Sciatic nerve (tissue), 2 donors: Measurements from ENCODE around the gene SIRT7. TPM values are rescaled to one million over a fixed set of nuclear protein-coding genes. Genes with fewer than 3 reads are reported as not detected.
A peak's percentile ranks its signal among the peaks of the same experiment; 100 is the strongest.

Source experiments
- ATAC-seq: fragments of 200-7000 bp; cut with Tn5 transposase; one replicate; pipeline ENCODE4 v1.9.1; 2020; ENCODE audit warnings: mild to moderate bottlenecking, moderate library complexity
- DNase-seq: peaks from one replicate; pipeline ENCODE4 v3.0.0-alpha.2; 2020; ENCODE audit warnings: low spot score
- intact Hi-C: fragments of 100-400 bp; cut with DNase I; formaldehyde crosslinking; loops from one replicate; pipeline ENCODE4 v1.14.2; 2022
- total RNA-seq: library from RNA; stranded (reverse); fragmentation: NEBNext Ultra II Directional; extraction: Animal tissue kit (Norgen Biotek cat#: 25700); gene quantifications from one replicate; pipeline ENCODE4 v1.2.1, GENCODE V29; 2021
- donor health status: DM: no; HTN: no; CAD: no.
- donor health status: DM: no; HTN: no; CAD: no.

Gene SIRT7
- total RNA-seq, 1 donor from 2014 or later, result 17.7 TPM

DNA sequence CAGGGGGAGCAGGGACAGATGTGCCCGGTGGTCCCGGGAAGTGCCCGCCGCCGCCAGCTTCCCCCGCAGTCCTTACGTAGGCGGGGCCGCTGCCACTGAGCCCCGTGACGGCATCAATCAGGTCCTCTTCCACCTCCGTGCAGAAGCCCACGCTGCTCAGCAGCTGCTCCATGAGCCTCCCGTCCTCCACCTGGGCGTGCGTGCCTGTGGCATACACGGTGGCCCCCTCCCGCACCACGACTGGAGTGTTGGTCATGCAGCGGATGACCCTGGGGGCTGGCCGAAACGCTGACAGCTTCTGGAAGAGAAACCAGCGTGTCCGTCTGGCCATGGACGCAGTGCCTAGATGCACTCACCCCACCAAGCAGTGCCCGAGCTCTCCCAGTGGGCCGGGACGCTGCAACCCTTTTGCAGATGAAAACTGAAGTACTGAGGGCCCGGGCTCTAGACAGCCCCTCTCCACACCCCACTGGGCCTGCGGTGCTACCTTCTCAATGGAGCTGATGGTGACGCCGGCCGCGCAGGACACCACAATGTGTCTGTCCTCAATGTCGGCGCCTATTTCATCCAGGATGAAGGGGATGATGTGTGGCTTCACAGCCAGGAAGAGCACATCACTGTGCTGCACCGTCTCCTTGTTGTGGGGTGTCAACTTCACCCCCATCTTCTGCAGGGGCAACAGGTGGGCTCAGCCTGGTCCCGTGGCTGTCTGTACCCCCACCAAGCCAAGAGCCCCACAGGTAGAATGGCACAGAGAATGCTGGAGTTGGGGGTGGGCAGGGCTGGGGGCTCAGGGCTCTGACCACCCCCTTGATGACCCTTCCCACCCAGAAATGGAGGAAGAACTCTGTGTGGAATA is 17.1 kb upstream of the SIRT7 start:
- DNase-seq, result no peak
- ATAC-seq, result no peak
- intact Hi-C loops, result no loop called here

DNA sequence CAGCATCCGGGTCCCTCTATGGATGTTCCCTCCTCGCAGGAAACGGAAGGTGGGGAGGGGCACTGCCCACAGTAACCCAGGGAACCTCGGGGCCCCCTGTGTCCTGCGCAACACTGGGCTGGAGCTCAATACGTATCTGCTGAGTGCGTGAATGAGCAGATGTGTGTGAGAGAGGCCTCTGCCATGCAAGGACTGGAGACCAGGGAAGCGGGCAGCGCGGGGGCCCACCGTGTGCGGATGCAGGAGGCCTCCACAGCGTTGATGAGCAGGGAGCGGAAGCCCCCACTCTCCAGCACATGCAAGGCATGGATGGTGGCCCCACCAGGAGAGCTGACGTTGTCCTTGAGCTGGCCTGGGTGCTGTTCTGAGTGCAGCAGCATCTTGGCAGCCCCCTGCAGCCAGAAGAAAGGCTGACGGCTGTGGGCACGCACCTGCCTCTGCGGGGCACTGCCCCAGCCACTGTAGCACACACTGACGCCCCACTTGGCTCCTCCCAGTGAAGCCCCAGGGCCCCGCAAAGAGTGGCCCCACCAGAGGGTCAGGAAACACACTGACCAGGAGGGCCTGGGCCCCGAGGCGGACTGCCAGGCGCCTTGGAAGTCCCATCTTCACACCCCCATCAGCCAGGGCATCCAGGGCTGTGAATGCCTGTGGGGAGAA is 16.3 kb upstream of the SIRT7 start:
- DNase-seq (no peak), ATAC-seq (no peak)
- intact Hi-C loops, result no loop called here

DNA sequence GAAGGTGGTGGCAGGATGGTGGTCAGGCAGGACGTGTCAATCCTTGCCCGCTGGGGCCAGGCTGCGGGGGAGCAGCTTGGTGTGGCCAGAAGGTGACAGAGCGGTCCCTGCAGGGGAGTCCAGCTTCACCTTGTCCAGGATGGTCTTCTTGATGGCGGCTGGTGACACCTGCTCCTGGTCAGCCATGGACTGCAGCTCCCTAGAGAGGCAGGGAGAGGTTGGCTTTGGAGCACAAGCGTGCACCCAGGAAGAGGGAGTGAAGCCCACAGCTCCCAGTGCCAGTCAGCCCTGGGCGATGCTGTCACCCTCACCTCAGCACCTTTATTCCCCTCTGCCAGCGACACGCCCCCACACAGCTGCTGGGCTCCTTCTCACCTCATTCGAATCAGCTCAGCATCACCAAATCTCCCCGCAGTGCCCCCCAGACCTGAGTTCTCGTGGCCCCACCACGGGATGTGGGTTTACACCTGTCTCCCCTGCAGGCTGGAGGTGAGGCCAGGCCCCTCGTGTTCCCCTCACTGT is 15.3 kb upstream of the SIRT7 start:
- intact Hi-C loops, result no loop called here

DNA sequence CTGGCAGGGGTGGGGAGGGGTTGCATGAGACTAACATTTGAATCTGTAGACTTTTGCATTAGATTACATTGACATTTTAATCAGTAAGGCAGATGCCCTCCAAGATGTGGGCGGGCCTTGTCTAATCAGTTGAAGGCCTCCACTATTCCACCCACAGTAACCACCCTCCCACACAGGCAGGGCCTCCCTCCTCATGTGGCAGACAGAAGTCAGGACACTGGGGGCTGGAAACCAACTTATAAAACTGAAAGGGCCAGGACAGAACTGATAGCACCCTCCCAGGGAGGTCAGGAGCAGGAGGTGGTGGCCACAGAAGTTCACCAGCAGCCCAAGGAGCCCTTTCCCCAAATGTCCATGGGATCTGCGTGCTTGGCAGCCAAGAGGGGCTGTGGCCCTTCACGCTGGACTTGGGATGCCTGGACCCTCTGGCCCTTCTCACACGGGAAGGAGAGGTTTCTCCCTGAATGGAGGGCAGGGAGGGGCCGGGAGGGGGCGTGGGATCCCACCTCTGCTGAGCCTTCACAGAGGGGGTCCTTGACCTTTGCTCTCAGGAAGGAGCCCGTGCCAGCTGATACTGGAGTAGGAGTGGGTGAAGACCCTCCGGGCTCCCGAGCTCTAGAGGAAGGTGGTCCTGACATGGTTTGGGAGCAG is 14.5 kb upstream of the SIRT7 start:
- intact Hi-C loops, result no loop called here
- DNase-seq (no peak), ATAC-seq (no peak)

More for the DNA sequence above, 15.3 kb upstream of the SIRT7 start:
- ATAC-seq (no peak), DNase-seq (no peak)

DNA sequence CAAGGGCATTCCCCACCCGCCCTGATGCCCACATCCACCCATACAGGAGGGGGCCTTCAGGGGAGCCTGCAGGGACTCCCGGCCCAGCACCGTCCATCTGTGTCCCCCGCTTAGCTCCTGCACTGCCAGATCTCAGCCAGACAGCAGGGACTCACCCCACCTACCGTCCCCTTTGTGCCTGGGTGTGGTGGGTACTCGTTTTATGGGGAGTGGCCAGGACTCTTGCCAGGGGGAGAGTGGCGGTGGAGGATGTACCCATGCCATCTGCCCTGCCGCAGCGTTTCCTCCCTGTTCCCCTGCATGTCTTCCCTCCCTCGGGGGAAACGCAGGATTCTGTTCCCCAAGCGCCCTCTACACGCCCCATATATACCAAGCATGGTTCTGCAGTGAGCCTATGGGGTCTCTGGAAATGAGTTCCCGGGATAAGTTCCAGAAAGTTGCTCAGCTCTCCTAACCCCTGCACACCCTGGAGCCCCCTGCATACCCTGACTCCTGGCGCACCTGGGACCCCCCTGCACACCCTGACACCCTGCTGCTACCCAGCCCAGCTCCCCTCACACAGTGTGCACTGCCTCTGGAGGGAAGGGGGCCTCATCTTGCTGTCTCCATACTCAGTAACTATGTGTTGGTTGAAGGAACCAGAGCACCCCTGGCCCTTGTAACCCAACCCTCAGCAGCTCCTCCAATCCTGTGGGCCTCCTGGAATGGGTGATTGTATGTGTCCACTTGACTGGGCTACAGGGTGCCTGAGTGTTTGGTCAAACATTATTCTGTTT is 13.8 kb upstream of the SIRT7 start:
- no peak for ATAC-seq
- no peak for DNase-seq
- intact Hi-C loops, result no loop called here

DNA sequence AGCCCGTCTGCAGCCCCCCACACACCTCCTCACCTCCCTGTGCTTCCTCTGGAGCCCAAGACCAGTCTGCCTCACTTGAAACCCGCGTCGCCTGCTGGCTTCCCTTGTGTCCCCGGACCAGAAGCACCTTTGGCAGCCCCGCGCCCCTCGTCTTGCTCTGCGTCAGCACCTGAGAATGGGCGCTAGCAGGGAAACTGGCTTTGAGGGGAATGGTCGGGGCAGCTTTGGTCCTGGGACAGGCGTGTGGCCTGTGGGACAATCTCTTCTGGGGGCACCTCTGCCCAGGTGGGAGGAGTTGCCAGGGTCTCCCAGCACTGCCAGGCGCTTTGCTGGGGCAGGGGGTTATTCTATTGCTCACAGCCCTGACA is 13.2 kb upstream of the SIRT7 start:
- intact Hi-C loops, result no loop called here
- no peak for DNase-seq
- ATAC-seq, result no peak

DNA sequence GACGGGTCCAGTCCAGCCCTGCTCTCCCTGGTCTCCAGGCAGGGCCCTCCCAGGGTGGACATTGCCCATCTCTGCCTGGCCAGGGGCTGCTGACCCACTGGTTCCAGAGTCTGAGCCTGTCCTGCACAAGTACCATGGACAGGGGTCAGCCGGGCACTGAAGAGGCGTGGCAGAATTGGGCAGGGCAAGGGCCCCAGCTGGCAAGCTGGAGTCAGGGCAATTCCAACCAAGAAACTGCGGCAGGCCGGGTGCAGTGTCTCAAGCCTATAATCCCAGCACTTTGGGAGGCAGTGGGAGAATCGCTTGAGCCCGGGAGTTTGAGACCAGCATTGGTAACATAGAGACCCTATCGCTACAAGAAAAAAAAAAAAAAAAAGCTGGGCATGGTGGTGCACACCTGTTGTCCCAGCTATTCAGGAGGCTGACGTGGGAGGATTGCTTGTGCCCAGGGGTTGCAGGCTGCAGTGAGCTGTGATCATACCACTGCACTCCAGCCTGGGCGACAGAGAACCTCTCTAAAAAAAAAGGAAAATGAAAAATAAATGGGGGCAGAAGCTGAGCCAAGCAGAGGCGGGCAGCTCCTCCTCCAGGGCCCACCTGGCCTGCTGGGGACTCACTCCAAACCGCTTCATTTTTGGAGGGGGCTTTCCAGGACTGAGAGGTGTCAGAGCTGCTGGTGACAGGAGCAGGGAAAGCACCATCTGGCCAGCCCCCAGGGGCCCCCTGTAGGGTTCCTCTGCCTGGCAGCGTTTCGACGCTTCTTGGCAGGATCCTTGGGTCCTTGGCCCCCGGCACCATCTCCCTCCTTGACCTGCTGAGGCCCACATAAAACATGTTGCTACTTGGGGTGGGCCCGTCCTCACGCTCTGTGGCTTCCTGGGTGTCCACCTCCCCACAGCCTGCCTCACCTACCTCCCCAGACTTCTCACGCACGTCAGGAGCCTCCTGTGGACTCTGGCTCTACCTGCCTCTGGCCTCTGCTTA is 12.5 kb upstream of the SIRT7 start:
- intact Hi-C loops, result no loop called here
- no peak for ATAC-seq
- no peak for DNase-seq

DNA sequence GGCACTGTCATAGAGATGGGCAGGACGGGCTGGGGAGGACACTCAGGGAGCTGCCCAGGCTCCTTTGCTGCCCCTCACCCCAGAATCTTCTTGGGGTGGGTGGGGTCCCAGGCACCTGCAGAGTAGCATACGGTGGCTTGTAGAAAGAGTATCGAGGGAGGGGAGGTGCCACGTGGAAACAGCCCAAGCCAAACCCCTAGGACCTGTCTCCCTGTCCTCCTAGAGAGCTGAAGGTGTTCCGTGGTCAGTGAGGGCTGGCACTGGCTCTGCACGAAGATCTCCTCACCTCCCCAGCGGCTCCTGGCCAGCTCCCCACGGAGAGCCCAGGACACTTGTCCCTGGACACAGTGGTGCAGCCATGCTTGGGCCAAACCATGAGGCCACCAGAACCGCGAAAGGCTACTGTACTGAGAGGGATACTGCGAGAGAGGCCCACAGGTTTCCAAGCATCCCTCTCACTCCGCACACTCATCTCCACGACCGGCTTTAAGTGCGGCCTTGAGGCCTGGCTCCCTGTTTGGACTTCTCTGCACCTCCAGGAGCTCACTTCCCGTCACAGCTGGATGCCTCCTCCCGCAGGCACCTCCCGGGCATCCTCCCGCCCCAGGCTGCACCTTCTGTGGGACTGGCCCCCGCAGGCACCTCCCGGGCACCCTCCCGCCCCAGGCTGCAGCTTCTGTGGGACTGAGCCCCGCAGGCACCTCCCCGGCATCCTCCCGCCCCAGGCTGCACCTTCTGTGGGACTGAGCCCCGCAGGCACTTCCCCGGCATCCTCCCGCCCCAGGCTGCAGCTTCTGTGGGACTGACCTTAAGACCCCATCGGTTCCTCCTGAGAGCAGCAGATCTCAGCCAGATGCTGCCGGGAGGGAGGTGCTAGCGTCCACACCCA is 11.5 kb upstream of the SIRT7 start:
- intact Hi-C loops, result no loop called here
- DNase-seq, result no peak
- ATAC-seq, result no peak

DNA sequence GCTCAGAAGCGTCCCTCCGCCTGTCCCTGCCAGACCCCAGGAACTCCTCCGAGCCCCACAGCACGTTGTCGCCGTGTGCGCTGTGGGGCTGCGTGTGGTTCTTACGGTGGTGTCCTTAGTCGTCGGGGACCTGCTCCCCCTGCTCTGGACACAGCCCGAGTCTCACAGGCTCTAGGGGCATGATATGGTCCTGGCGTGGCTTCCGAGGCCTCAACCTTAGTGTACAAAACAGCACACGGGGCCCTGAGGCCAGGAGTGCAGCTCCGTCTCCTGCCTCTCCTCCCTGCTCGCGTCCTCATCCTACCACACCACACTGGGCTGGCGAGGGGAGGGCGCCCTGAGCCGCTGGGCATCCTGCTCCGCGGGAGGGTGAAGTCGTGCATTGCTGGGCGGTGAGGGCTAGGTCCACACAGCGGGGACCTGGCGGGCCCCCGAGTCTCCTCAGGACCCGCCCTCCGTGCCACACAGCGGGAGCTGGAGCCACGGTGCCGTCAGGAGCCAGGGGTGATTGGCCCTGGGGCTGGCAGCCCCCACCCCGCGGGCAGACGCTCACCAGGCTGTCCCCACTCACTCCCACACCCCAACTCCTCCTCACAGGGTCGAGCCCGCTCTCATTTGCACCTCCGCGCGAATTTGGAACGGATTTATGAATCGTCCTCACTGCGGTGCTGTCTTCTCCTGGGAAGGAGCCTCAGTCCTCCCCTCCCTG is 10.7 kb upstream of the SIRT7 start:
- intact Hi-C loops, result no loop called here
- no peak for ATAC-seq
- DNase-seq, result no peak

DNA sequence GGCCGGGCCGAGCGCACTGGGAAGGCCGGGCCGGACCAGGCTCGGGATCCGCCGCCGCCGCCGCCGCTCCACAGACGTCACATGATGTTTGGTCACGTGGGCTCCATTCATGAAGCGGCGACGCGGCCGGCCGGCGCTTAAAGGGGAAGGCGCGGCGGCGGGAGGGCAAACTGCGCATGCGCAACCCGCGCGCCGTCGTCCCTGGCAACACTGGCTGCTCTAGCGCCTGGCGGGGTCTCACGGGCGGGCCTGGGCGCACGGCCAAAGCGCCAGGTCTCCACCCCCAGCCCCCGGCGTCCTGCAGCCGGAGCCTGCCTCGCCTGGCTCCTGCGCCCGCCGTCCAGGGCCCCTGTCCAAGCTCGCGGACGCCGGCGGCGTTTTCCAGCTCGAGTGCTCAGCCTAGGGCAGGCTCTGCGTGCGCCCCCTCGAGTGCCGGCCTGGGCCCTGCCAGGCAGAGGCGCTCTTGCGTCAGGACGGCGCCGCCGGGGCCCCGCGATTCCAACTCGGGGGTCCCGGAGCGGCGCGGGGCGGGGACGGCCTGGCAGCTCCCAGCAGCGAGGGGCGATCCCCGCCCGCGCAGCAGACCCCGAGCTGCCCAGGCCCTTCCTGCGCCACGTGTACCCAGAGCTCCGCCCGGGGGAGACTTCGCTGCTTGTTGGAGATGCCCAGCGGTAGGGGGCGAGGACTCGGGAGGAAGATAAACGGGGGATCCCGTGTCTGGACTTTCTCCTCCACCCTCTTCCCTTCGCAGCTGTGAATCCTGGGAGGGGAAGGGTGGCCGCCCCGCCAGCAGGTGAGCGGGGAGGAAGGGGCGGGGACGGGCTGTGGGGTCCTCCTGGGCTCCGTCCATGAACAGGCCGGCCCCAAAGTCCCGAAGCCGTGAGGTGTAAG is 9.9 kb upstream of the SIRT7 start, which contains the start of gene MAFG:
TSS of gene MAFG (minus strand) at position 83 of the 891 bp plus-strand sequence. CDS start 4,550 bp downstream, outside the sequence.
- DNase-seq, result peak; percentile 97
- ATAC-seq, result peak; percentile 75
- intact Hi-C loops, result no loop called here

DNA sequence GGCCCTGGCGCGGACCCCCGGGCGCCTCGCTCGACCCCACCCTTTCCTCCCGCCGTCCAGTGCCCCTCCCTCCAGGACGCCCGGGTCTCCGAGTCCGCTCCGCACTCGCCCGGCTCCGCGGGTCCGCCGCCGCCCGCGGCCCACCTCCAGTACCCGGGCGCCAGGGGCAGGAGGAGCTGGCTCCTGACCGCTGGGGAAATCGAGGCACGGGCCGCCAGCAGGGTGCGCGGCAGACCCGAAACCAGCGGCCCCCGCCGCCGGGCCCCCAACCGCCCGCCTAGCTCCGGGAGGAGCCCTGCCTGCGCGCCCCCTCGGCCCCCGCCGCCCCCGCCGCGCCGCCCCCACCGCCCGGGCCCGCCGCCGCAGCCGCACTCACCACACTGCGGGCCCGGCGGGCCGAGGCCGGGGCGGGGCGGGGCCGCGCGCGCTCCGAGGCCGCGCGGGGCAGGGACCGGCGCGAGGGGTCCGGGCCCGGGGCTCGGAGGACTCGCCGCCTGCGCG is 9.2 kb upstream of the SIRT7 start:
- ATAC-seq, result no peak
- intact Hi-C loops, result no loop called here
- DNase-seq, result no peak

DNA sequence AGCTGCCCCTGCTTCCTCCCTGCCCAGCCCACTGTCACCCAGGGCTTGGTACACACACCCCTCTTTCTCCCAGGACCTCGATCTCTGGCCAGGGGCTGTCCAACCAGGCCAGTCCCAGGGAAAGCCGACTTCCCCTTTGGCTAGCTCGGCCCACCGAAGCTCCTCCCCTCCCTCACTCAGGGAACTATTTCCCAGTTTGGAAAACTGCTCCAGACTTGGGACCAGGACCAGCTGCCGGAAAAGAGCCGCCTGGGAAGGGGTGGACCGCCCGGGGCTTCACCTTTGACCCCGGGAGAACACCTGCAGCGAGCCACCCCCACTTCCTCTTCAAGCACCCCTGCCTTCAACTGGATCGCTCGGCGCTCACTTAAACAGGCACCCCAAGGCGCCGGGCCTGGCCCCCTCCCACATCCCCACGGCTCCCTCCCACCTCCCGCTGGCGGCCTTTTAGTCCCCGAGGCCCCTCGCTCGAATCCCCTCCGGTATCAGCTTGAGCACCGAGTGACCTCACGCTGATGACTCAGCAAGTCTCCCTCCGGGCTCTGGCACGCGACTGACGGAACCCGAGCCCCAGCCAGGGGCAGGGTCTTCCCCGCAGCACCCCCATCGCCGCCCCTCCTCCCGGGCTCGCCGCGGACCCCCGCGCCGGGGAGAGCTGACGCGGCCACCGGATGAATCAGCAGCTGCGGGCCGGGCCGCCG is 8.6 kb upstream of the SIRT7 start:
- peak; percentile 86 for DNase-seq
- ATAC-seq, result peak; percentile 66
- intact Hi-C loops, result no loop called here

DNA sequence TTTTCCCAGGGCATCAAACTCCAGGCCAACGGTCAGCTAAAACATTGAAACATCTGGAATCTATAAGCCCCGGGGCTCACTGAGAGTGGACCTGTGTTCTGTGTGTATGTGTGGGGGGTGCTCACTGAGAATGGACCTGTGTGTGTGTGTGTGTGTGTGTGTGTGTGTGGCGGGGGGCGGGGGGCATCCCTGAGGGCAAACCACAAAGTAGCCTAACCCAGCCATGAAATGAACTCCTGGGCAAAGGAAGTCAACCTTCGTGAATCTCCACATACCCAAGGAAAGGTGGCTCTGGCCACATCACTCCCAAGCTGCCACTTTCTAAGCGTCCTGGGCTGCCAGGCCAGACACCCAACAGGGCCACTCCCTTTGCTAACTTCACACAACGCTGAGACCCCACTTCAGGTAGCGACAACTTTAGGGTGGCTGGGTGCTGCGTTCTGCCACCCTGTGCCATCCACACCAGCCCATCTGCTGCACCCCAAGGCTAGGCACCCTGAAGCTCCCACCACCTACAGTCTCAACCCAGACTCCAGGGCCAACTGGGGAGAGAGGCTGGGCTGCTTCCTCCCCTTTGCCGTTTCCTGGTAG is 8.0 kb upstream of the SIRT7 start:
- DNase-seq, result no peak
- intact Hi-C loops, result no loop called here
- no peak for ATAC-seq
